Prostate gland (tissue), 2 donors: ENCODE results near the gene AFMID. TPM values are rescaled to one million over a fixed set of nuclear protein-coding genes. Genes with fewer than 3 reads are reported as not detected.

Experiments
- DNase-seq: peaks from one replicate; pipeline ENCODE4 v3.0.0-alpha.2; 2019; ENCODE audit warnings: low spot score
- H3K27ac ChIP-seq, 2 donors: fragments of 200-600 bp; sonication (generic); 2 replicates each; pipeline ENCODE4 v1.5.1; 2017 to 2019
- H3K27me3 ChIP-seq: fragments of 200-600 bp; sonication (generic); replicated peaks from 2 replicates; pipeline ENCODE4 v1.5.1; 2019; ENCODE audit not compliant: insufficient read depth
- H3K36me3 ChIP-seq, 2 donors: fragments of 200-600 bp; sonication (generic); 1 replicate in 1 of 2; 2 replicates in 1 of 2; pipeline versions ENCODE4 v1.5.1 to v1.8.1; 2017 to 2019
- H3K4me1 ChIP-seq: fragments of 200-600 bp; sonication (generic); replicated peaks from 2 replicates; pipeline ENCODE4 v1.5.1; 2019
- H3K4me3 ChIP-seq, 2 donors: fragments of 200-600 bp; sonication (generic); 2 replicates each; pipeline ENCODE4 v1.5.1; 2017 to 2019
- H3K9me3 ChIP-seq: fragments of 200-600 bp; sonication (generic); 2 replicates; pipeline ENCODE4 v1.5.1; 2017
- POLR2A ChIP-seq: fragments of 450-650 bp; IDR thresholded peaks from one replicate; pipeline ENCODE4 v1.6.1; 2016; ENCODE audit warnings: antibody characterized with exemption, mild to moderate bottlenecking
- POLR2AphosphoS5 ChIP-seq: sonication (generic); formaldehyde crosslinking; IDR thresholded peaks from one replicate; pipeline ENCODE4 v1.6.1; 2017; ENCODE audit warnings: antibody characterized with exemption
- WGBS: methylation state at CpG from one replicate; pipeline ENCODE4 v1.1.5; 2018; 5-methylcytosine and 5-hydroxymethylcytosine counted together
- intact Hi-C: fragments of 100-400 bp; cut with DNase I; formaldehyde crosslinking; loops from one replicate; pipeline ENCODE4 v1.14.2; 2022
- small RNA-seq, 2 donors: library from RNA; depleted of rRNA; stranded (forward); fragments of <200 nt; gene quantifications; one replicate each; pipeline ENCODE3, GENCODE V24; 2016
- total RNA-seq, 2 donors: library from RNA; depleted of rRNA; stranded (reverse); fragments of >200 nt; gene quantifications; one replicate each; pipeline ENCODE4 v1.1.0, GENCODE V29; 2016
- TF ChIP-seq, protein P1 (sequence below), 4 experiments: fragments of 200-600 bp in 2 of 4; fragments of 450-650 bp in 2 of 4; sonication (generic) in 2 of 4; IDR thresholded peaks; 1 replicate in 3 of 4; 2 replicates in 1 of 4; pipeline ENCODE4 v1.5.1; 2016 to 2019; ENCODE audit warnings: antibody characterized with exemption in 4 of 4, mild to moderate bottlenecking in 2 of 4, moderate library complexity in 2 of 4

Gene AFMID
- total RNA-seq, 2 donors from 2014 or later = 116 to 122 TPM

DNA sequence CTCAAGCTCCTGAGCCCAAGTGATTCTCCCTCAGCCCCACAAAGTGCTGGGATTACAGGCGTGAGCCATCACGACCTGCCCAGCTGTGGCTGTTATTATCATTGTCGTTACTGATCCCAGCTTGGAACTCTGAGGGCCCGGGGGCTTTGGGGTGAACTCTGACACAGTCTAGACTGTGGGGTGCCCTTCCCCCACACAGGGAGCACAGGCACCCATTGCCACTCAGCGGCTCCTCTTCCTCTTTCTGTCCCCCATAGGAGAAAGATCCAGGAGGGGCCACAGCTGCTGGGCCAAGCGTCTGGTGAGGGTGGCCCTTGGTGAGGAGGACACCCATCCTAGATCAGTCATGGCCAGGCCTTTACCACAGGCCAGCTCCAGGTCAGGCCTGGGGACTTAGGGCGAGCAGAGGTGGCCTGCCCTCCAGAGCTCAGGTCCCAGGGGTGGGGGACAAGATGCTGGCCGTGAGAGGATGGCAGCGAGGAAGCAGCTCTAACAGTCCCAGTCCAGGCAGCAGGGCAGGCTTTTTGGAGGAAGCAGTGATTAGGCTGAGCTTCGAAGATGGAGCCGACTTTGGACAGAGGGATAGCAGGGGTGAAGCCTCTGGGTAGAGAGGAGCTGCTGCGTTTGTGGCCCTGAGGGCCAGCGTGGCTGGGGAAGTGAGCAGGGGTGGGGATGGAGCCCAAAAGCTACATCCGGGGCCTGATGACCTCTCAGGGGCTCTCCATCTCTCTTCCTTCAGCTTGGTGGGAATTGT is 69.0 kb downstream of the AFMID start:
- Histone ChIP-seq H3K27me3 (no peaks in the 10 kb centered on the region), H3K36me3 (no peaks in the 10 kb centered on the region), H3K9me3 (no peaks in the 10 kb centered on the region), H3K27ac (no peak overlapping the region), H3K4me3 (no peak overlapping the region), H3K4me1 (no peaks in the 10 kb centered on the region)
- intact Hi-C loops = no loop called here
- no peak for DNase-seq
- WGBS = 84% methylated on average over 14 of the region's 14 CpGs
- TF ChIP-seq POLR2AphosphoS5 (no peak), POLR2A (no peak)
- TF ChIP-seq, protein P1, sequence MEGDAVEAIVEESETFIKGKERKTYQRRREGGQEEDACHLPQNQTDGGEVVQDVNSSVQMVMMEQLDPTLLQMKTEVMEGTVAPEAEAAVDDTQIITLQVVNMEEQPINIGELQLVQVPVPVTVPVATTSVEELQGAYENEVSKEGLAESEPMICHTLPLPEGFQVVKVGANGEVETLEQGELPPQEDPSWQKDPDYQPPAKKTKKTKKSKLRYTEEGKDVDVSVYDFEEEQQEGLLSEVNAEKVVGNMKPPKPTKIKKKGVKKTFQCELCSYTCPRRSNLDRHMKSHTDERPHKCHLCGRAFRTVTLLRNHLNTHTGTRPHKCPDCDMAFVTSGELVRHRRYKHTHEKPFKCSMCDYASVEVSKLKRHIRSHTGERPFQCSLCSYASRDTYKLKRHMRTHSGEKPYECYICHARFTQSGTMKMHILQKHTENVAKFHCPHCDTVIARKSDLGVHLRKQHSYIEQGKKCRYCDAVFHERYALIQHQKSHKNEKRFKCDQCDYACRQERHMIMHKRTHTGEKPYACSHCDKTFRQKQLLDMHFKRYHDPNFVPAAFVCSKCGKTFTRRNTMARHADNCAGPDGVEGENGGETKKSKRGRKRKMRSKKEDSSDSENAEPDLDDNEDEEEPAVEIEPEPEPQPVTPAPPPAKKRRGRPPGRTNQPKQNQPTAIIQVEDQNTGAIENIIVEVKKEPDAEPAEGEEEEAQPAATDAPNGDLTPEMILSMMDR (IDR thresholded peaks at IDR 0.05) = no peak

DNA sequence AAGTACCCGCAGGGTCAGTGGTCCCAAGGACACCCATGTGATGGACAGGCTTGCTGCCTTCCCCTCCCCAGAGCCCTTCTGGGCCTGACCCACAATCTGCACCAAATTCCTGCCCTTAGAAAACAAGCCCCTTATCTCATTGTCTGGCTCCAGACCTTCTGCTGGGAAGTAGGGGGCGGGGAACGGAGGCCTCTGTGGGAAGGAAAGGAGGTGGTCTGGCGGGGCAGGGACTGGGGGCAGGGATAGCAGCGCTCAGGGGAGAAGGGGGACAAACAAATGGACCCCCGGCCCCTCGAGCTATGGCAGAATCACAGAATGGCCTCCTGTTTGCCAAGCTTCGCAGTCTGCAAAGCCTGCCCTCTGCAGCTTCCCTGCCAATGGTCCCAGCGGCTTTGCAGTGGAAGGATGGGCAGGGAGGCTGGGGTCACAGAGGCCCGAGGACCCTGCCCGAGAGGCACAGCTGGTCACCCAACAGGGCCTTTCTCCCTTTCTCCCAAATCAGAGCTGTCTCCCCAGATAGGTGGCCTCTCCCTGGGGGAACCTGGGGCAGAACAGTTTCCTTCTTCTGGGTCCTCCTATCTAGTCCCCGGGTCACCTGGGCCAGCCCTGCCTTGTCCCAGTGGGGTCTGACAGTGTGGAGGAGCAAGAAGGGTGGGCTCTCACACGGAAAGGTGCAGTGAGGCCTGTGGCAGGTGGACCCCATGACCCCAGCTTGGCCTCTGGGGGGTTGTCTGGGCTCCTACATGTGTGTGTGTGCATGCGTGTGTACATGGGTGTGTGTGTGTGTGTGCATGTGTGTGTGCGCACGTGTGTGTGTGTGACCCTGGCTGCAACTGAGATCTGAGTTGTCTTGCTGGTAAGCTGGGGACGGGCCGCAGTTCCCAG is 69.8 kb downstream of the AFMID start:
- no peaks in the 10 kb centered on the region for H3K9me3 ChIP-seq
- H3K4me1 ChIP-seq = no peaks in the 10 kb centered on the region
- H3K27me3 ChIP-seq = no peaks in the 10 kb centered on the region
- TF ChIP-seq POLR2AphosphoS5 (no peak), POLR2A (no peak)
- TF ChIP-seq, protein P1 (IDR thresholded peaks at IDR 0.05) = no peak
- intact Hi-C loops = no loop called here
- DNase-seq = no peak
- no peak overlapping the region for H3K27ac ChIP-seq
- H3K4me3 ChIP-seq = no peak overlapping the region
- H3K36me3 ChIP-seq = no peaks in the 10 kb centered on the region
- WGBS = 71% methylated on average over 18 of the region's 18 CpGs

Small RNAs within 50 kb of the gene (small RNA-seq; reads per million reads assigned to genes)
- 0 reads per million in 2 donors for gene AC087645.1

Other genes starting within 250 kb of the AFMID start
- gene TNRC6C, start 228.7 kb upstream of the AFMID start, total RNA-seq = 10 to 100 TPM; 15.5 to 29.7 TPM
- 10 to 100 TPM; 36.1 to 65.2 TPM for gene TMC6, start 58.6 kb upstream of the AFMID start, total RNA-seq
- gene TMC8, start 56.6 kb upstream of the AFMID start, total RNA-seq = 1 to 10 TPM; 1.2 to 3.3 TPM
- gene C17orf99, start 41.0 kb upstream of the AFMID start, total RNA-seq = not detected
- gene SYNGR2, start 18.8 kb upstream of the AFMID start, total RNA-seq = 100 to 1,000 TPM; 133 to 284 TPM
- gene TK1, start 310 bp upstream of the AFMID start, total RNA-seq = 10 to 100 TPM; 10.8 to 11.2 TPM
- gene BIRC5, start 26.9 kb downstream of the AFMID start, total RNA-seq = 1 to 10 TPM; 4.6 to 7.0 TPM
- not detected for gene TMEM235, start 44.3 kb downstream of the AFMID start, total RNA-seq
- gene SOCS3, start 172.7 kb downstream of the AFMID start, total RNA-seq = 10 to 100 TPM; 10.6 to 59.6 TPM
- 10 to 100 TPM; 29.2 to 57.4 TPM for gene PGS1, start 191.3 kb downstream of the AFMID start, total RNA-seq